Neural cell (in vitro differentiated cells): Measurements from ENCODE around the gene PDE1A. TPM values are rescaled to one million over a fixed set of nuclear protein-coding genes. Genes with fewer than 3 reads are reported as not detected.

Experiments
- H2AFZ ChIP-seq: fragments of 200-600, 300-800 bp; sonication (generic), shearing (Covaris generic); 2 replicates; pipeline ENCODE4 v1.6.0; 2014; ENCODE audit warnings: low read depth, mild to moderate bottlenecking, antibody characterized with exemption, low read length, moderate library complexity
- H3F3A ChIP-seq: fragments of 200-600 bp; shearing (Covaris generic); 2 replicates; pipeline ENCODE4 v1.6.1; 2016; ENCODE audit warnings: mild to moderate bottlenecking, moderate library complexity, mixed read lengths, antibody characterized with exemption, low read length; ENCODE audit not compliant: insufficient read depth, poor library complexity, severe bottlenecking
- H3K27ac ChIP-seq: fragments of 200-600, 300-800 bp; sonication (generic), shearing (Covaris generic); 2 replicates; pipeline ENCODE4 v1.5.1; 2014; ENCODE audit warnings: mild to moderate bottlenecking, low read length, moderate library complexity
- H3K27me3 ChIP-seq: fragments of 300-800, 200-600 bp; sonication (generic), shearing (Covaris generic); 2 replicates; pipeline ENCODE4 v1.6.0; 2014; ENCODE audit warnings: mild to moderate bottlenecking, low read depth, low read length, moderate library complexity; ENCODE audit not compliant: insufficient read depth
- H3K36me3 ChIP-seq: fragments of 300-800, 200-600 bp; sonication (generic), shearing (Covaris generic); 2 replicates; pipeline ENCODE4 v1.5.1; 2014; ENCODE audit warnings: mild to moderate bottlenecking, antibody characterized with exemption, low read length, moderate library complexity; ENCODE audit not compliant: insufficient read depth
- H3K4me2 ChIP-seq: fragments of 300-800, 200-600 bp; sonication (generic), shearing (Covaris generic); 2 replicates; pipeline ENCODE4 v1.6.0; 2014; ENCODE audit warnings: mild to moderate bottlenecking, low read length
- H3K4me3 ChIP-seq: fragments of 300-800, 200-600 bp; sonication (generic), shearing (Covaris generic); 2 replicates; pipeline ENCODE4 v1.5.1; 2014; ENCODE audit warnings: mild to moderate bottlenecking, low read length, moderate library complexity
- H3K79me2 ChIP-seq: fragments of 200-600 bp; shearing (Covaris generic); replicated peaks from 2 replicates; pipeline ENCODE4 v1.6.0; 2014; ENCODE audit warnings: mild to moderate bottlenecking, low read length, moderate library complexity; ENCODE audit not compliant: insufficient read depth
- H3K9ac ChIP-seq: fragments of 300-800, 200-600 bp; sonication (generic), shearing (Covaris generic); 2 replicates; pipeline ENCODE4 v1.6.1; 2016; ENCODE audit warnings: mild to moderate bottlenecking, low read length, mixed read lengths
- H3K9me2 ChIP-seq: fragments of 200-600 bp; shearing (Covaris generic); 2 replicates; pipeline ENCODE4 v1.6.1; 2016; ENCODE audit warnings: mild to moderate bottlenecking, low read length, mixed read lengths; ENCODE audit not compliant: insufficient read depth
- H3K9me3 ChIP-seq: fragments of 200-600, 300-800 bp; sonication (generic), shearing (Covaris generic); 2 replicates; pipeline ENCODE4 v1.6.1; 2016; ENCODE audit warnings: mild to moderate bottlenecking, mixed run types, low read length, moderate library complexity, mixed read lengths
- H4K20me1 ChIP-seq: fragments of 200-600 bp; shearing (Covaris generic); 2 replicates; pipeline ENCODE4 v1.6.1; 2016; ENCODE audit warnings: mild to moderate bottlenecking, mixed run types; ENCODE audit not compliant: insufficient read depth
- EP300 ChIP-seq: fragments of 450-650 bp; conservative IDR thresholded peaks from 2 replicates; pipeline ENCODE4 v1.6.1; 2014; ENCODE audit warnings: antibody characterized with exemption, mild to moderate bottlenecking, moderate library complexity; ENCODE audit not compliant: poor library complexity, severe bottlenecking
- EZH2 ChIP-seq: fragments of 200-600, 300-800 bp; shearing (Covaris generic), sonication (generic); IDR thresholded peaks from 2 replicates; pipeline ENCODE4 v1.6.1; 2014; ENCODE audit warnings: antibody characterized with exemption, low read length, borderline replicate concordance, mild to moderate bottlenecking; ENCODE audit not compliant: insufficient read depth, poor library complexity, severe bottlenecking
- MXI1 ChIP-seq: fragments of 450-650 bp; conservative IDR thresholded peaks from 2 replicates; pipeline ENCODE4 v1.6.1; 2014; ENCODE audit warnings: antibody characterized with exemption, mild to moderate bottlenecking; ENCODE audit not compliant: poor library complexity, severe bottlenecking
- POLR2AphosphoS5 ChIP-seq: IDR thresholded peaks from 2 replicates; pipeline ENCODE4 v1.6.1; 2012
- RAD21 ChIP-seq: fragments of 450-650 bp; conservative IDR thresholded peaks from 2 replicates; pipeline ENCODE4 v1.6.1; 2014; ENCODE audit warnings: antibody characterized with exemption, mild to moderate bottlenecking, moderate library complexity
- SMC3 ChIP-seq: fragments of 450-650 bp; conservative IDR thresholded peaks from 2 replicates; pipeline ENCODE4 v1.6.1; 2014; ENCODE audit warnings: antibody characterized with exemption, mild to moderate bottlenecking, moderate library complexity; ENCODE audit not compliant: poor library complexity
- TAF1 ChIP-seq: IDR thresholded peaks from 2 replicates; pipeline ENCODE4 v1.6.1; 2012; ENCODE audit warnings: low read depth
- polyA plus RNA-seq: library from polyadenylated mRNA; depleted of rRNA; stranded (reverse); fragments of >200 nt; gene quantifications from 2 replicates; pipeline ENCODE4 v1.2.3, GENCODE V29; 2014
- TF ChIP-seq, protein P1 (sequence below): fragments of 450-650 bp; IDR thresholded peaks from 2 replicates; pipeline ENCODE4 v1.5.1; 2014; ENCODE audit warnings: antibody characterized with exemption, mild to moderate bottlenecking, moderate library complexity; ENCODE audit not compliant: poor library complexity, severe bottlenecking
- TF ChIP-seq, protein P2 (sequence below): IDR thresholded peaks from 2 replicates; pipeline ENCODE4 v1.6.1; 2012; ENCODE audit warnings: borderline replicate concordance

PDE1A gene
- polyA plus RNA-seq, 1 donor from 2014 or later, result 1.6 TPM

DNA sequence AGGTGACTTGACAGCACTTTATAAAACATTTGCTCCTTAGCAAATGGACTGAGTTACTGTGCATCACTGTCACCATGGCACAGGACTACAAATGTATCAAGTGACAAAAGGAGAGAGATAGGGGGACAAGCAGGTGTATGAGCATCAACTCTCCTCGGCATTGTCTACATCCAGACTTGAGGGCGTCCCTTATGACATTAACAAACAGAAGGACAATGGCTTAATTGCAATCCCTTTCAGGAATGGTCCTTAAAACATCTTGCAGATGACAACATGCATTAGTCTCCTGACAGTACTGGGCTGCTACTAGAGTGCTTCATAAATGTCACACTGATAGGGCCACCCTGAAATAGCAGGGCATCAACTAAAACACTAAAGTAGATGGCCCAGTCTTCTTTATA is 198.8 kb downstream of the PDE1A start:
- no peak overlapping the region for H3K9ac ChIP-seq
- no peak overlapping the region for H3K4me3 ChIP-seq

DNA sequence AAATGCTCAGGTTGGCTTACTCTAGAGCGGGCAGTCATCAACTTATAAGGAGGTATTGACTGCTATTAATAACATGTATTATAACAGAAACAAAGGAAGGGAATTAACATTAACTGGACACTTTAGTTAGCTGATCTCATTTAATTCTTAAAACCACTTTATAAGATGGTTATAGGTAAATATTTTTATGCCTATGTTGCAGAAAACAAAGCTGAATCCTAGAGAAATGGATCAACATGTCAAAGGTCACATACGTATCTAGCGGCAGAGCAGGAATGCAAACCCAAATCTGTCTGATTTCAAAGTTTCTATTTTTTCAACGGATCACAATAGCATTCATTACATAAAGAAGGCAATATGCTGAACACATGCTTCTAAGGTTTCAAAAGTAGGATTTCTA is 200.0 kb downstream of the PDE1A start:
- H3K27me3 ChIP-seq, result no peaks in the 10 kb centered on the region
- H3K9me3 ChIP-seq, result no peaks in the 10 kb centered on the region
- no peak overlapping the region for H2AFZ ChIP-seq
- H3K4me3 ChIP-seq, result no peak overlapping the region
- no peaks in the 10 kb centered on the region for H4K20me1 ChIP-seq
- no peak overlapping the region for H3K9ac ChIP-seq
- no peak overlapping the region for H3K4me2 ChIP-seq
- H3K79me2 ChIP-seq, result no peaks in the 10 kb centered on the region
- no peak overlapping the region for H3K27ac ChIP-seq
- H3K9me2 ChIP-seq, result no peaks in the 10 kb centered on the region
- no peaks in the 10 kb centered on the region for H3K36me3 ChIP-seq
- TF ChIP-seq POLR2AphosphoS5 (no peak), SMC3 (no peak), EP300 (no peak), TAF1 (no peak), MXI1 (no peak), EZH2 (no peak), RAD21 (no peak)
- TF ChIP-seq, protein P1, sequence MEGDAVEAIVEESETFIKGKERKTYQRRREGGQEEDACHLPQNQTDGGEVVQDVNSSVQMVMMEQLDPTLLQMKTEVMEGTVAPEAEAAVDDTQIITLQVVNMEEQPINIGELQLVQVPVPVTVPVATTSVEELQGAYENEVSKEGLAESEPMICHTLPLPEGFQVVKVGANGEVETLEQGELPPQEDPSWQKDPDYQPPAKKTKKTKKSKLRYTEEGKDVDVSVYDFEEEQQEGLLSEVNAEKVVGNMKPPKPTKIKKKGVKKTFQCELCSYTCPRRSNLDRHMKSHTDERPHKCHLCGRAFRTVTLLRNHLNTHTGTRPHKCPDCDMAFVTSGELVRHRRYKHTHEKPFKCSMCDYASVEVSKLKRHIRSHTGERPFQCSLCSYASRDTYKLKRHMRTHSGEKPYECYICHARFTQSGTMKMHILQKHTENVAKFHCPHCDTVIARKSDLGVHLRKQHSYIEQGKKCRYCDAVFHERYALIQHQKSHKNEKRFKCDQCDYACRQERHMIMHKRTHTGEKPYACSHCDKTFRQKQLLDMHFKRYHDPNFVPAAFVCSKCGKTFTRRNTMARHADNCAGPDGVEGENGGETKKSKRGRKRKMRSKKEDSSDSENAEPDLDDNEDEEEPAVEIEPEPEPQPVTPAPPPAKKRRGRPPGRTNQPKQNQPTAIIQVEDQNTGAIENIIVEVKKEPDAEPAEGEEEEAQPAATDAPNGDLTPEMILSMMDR, result no peak
- TF ChIP-seq, protein P2, sequence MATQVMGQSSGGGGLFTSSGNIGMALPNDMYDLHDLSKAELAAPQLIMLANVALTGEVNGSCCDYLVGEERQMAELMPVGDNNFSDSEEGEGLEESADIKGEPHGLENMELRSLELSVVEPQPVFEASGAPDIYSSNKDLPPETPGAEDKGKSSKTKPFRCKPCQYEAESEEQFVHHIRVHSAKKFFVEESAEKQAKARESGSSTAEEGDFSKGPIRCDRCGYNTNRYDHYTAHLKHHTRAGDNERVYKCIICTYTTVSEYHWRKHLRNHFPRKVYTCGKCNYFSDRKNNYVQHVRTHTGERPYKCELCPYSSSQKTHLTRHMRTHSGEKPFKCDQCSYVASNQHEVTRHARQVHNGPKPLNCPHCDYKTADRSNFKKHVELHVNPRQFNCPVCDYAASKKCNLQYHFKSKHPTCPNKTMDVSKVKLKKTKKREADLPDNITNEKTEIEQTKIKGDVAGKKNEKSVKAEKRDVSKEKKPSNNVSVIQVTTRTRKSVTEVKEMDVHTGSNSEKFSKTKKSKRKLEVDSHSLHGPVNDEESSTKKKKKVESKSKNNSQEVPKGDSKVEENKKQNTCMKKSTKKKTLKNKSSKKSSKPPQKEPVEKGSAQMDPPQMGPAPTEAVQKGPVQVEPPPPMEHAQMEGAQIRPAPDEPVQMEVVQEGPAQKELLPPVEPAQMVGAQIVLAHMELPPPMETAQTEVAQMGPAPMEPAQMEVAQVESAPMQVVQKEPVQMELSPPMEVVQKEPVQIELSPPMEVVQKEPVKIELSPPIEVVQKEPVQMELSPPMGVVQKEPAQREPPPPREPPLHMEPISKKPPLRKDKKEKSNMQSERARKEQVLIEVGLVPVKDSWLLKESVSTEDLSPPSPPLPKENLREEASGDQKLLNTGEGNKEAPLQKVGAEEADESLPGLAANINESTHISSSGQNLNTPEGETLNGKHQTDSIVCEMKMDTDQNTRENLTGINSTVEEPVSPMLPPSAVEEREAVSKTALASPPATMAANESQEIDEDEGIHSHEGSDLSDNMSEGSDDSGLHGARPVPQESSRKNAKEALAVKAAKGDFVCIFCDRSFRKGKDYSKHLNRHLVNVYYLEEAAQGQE, result no peak
- no peaks in the 10 kb centered on the region for H3F3A ChIP-seq

More for the DNA sequence above, 198.8 kb downstream of the PDE1A start:
- H4K20me1 ChIP-seq, result no peaks in the 10 kb centered on the region
- no peaks in the 10 kb centered on the region for H3K9me3 ChIP-seq
- peak; percentile 13 for TF ChIP-seq MXI1
- TF ChIP-seq POLR2AphosphoS5, result peak; percentile 90
- TF ChIP-seq RAD21, result no peak
- TF ChIP-seq EP300, result peak; percentile 98
- TF ChIP-seq, protein P2, result peak; percentile 56
- TF ChIP-seq, protein P1, result no peak
- TF ChIP-seq SMC3, result no peak
- no peaks in the 10 kb centered on the region for H3K9me2 ChIP-seq
- H3F3A ChIP-seq, result no peaks in the 10 kb centered on the region
- H3K27ac ChIP-seq, result peak overlapping the region; percentile 32
- no peak overlapping the region for H2AFZ ChIP-seq
- H3K36me3 ChIP-seq, result no peaks in the 10 kb centered on the region
- no peaks in the 10 kb centered on the region for H3K79me2 ChIP-seq
- no peak overlapping the region for H3K4me2 ChIP-seq
- H3K27me3 ChIP-seq, result no peaks in the 10 kb centered on the region
